ENCODE results near the gene RTN4IP1. TPM values are rescaled to one million over a fixed set of nuclear protein-coding genes. Genes with fewer than 3 reads are reported as not detected.

Gene RTN4IP1
- total and polyA plus RNA-seq, 10 of the 15 experiments (the other 5 are each of a cell fraction or from before 2014, with no cell fraction given), result 8.2 to 17.0 (median 9.8) TPM

DNA sequence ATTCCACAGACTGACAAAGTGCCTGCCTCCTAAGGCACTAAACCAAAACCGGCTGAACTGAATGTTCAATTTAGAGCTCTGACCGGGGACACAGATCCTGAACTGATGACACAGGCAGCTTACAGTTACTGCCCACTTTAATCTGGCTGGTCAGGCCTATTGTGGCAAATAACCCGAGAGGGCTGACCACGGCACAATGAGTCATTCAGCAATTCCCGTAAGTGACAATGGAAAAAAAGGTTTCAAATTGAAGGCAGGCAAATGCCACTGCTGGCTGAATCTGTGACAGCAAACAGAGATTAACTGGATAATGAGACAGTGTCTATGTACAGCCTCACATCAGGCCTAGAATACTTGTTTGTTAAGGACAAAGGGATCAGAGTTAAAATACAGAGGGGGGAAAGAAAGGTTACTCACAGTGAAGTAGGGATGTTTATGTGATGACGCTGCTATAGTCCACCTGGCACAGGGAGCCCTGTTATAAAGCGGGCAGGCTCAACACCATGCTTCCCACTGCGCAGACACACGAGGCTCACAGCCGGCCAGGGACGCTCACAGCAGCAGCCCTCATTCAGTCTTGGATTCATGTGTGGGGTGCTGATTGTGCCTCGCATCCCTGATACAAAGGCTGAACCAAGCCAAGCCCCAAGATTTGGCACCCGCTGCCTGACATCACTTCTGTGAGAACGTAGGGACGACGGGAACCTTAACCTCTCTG, 54.4 kb downstream of the RTN4IP1 start:
- ChIA-PET SMC1A (ENCODE audit: uncharacterized antibody, unreplicated experiment) (interaction anchor here (2.5 kb wide), 1 partner anchor 130 kb away, joined by 9 read pairs; no protein-coding TSS in a partner anchor), CTCF (no interaction called here), POLR2A (no interaction called here), RAD21 (ENCODE audit: unreplicated experiment) (no interaction called here)
- intact Hi-C loops (cut with micrococcal nuclease; ENCODE audit: unreplicated experiment), result no loop called here
- FAIRE-seq (no peak), ATAC-seq (no peak; the same call in 2 of the 3 replicates), DNase-seq (ENCODE audit: low read depth, low spot score) (no peak)
- Histone ChIP-seq H3K9me3 (replicated peaks; ENCODE audit: control insufficient read depth, insufficient read depth, low read length) (no peaks in the 10 kb centered on the region), H3K4me1 (ENCODE audit: control insufficient read depth, insufficient read depth, low read length) (no peaks in the 10 kb centered on the region), H2AFZ (ENCODE audit: control insufficient read depth, low read depth, low read length) (no peak overlapping the region), H3K27ac (ENCODE audit: control insufficient read depth, insufficient read depth) (no peak overlapping the region), H3K79me2 (ENCODE audit: control insufficient read depth, insufficient read depth, low read length) (no peaks in the 10 kb centered on the region), H4K20me1 (ENCODE audit: control insufficient read depth, insufficient read depth) (no peaks in the 10 kb centered on the region), H3K4me3 (no peak overlapping the region), H3K9ac (ENCODE audit: control insufficient read depth, insufficient read depth, low read length) (no peak overlapping the region), H3K36me3 (ENCODE audit: control insufficient read depth in 2 of 2, insufficient read depth in 2 of 2, low read length in 1 of 2) (peaks cover 0 to 6% of the 10 kb centered on the region in 2 experiments), H3K27me3 (replicated peaks in 1 of 2; ENCODE audit: control insufficient read depth in 2 of 2, insufficient read depth in 2 of 2, low read length in 1 of 2) (no peaks in the 10 kb centered on the region), H3K4me2 (ENCODE audit: control insufficient read depth, insufficient read depth) (no peak overlapping the region)
- 85% methylated on average over 15 of the region's 16 CpGs for WGBS (ENCODE audit: insufficient coverage, insufficient replicate concordance, low lambda C conversion rate, missing lambda C conversion rate)
- in situ Hi-C loops (cut with MboI), result no loop called here
- no peak for TF ChIP-seq RFX5 (IDR thresholded peaks at IDR 0.05; ENCODE audit: low read depth, low read length)
- TF ChIP-seq, protein P1, sequence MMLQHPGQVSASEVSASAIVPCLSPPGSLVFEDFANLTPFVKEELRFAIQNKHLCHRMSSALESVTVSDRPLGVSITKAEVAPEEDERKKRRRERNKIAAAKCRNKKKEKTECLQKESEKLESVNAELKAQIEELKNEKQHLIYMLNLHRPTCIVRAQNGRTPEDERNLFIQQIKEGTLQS (IDR thresholded peaks at IDR 0.05; ENCODE audit: borderline replicate concordance, extremely low read depth, low read depth, low read length), result no peak
- TF ChIP-seq ETV6 (conservative IDR thresholded peaks at IDR 0.05 in 1 of 2, IDR thresholded peaks at IDR 0.05 in 1 of 2; ENCODE audit: borderline replicate concordance in 1 of 2, low read depth in 1 of 2), result no peak
- TF ChIP-seq KAT2A (conservative IDR thresholded peaks at IDR 0.05; ENCODE audit: control insufficient read depth, low read depth, low read length), result no peak
- TF ChIP-seq RBBP5 (conservative IDR thresholded peaks at IDR 0.05), result no peak
- no peak for TF ChIP-seq POLR2AphosphoS5 (IDR thresholded peaks at IDR 0.05; ENCODE audit: low read length)
- no peak for TF ChIP-seq NFXL1 (IDR thresholded peaks at IDR 0.05; ENCODE audit: borderline replicate concordance)
- TF ChIP-seq EED (IDR thresholded peaks at IDR 0.05; ENCODE audit: low read depth), result no peak
- no peak for TF ChIP-seq IKZF1 (conservative IDR thresholded peaks at IDR 0.05)
- no TSS peak for BruUV-seq (replicated peaks)

Data from GM12878 (cell line).